Peyer's patch (tissue), 4 donors: ENCODE measurements around the gene TRUB2. TPM values are rescaled to one million over a fixed set of nuclear protein-coding genes. Genes with fewer than 3 reads are reported as not detected.

Experiments
- DNase-seq, 3 donors: peaks; one replicate each; pipeline ENCODE4 v3.0.0-alpha.2; 2017 to 2019
- H3K27ac ChIP-seq, 4 donors: fragments of 200-600 bp; sonication (generic); one replicate each; pipeline ENCODE4 v1.5.1; 2016 to 2019
- H3K27me3 ChIP-seq, 2 donors: fragments of 200-600 bp; sonication (generic); one replicate each; pipeline ENCODE4 v1.5.1; 2019
- H3K36me3 ChIP-seq, 3 donors: fragments of 200-600 bp; sonication (generic); one replicate each; pipeline ENCODE4 v1.5.1; 2016 to 2019
- H3K4me1 ChIP-seq, 4 donors: fragments of 200-600 bp; sonication (generic); one replicate each; pipeline ENCODE4 v1.5.1; 2016 to 2019
- H3K4me3 ChIP-seq, 4 donors: fragments of 200-600 bp; sonication (generic); 1 replicate in 3 of 4; 2 replicates in 1 of 4; pipeline ENCODE4 v1.5.1; 2016 to 2019; ENCODE audit warnings: mild to moderate bottlenecking in 1 of 4
- H3K9me3 ChIP-seq, 4 donors: fragments of 200-600 bp; sonication (generic); one replicate each; pipeline ENCODE4 v1.5.1; 2016 to 2019; ENCODE audit warnings: mild to moderate bottlenecking in 1 of 4
- POLR2A ChIP-seq, 2 donors: fragments of 450-650 bp; IDR thresholded peaks; one replicate each; pipeline ENCODE4 v1.5.1; 2017; ENCODE audit warnings: antibody characterized with exemption in 2 of 2, mild to moderate bottlenecking in 2 of 2, moderate library complexity in 2 of 2
- total RNA-seq, 4 donors: library from RNA; depleted of rRNA; stranded (reverse); fragments of >200 nt; gene quantifications; one replicate each; pipeline ENCODE4 v1.1.0, GENCODE V29; 2016
- TF ChIP-seq, protein P1 (sequence below), 6 experiments: fragments of 450-650 bp in 4 of 6; fragments of 200-600 bp in 2 of 6; sonication (generic) in 1 of 6; IDR thresholded peaks; one replicate each; pipeline ENCODE4 v1.5.1; 2017 to 2019; ENCODE audit warnings: antibody characterized with exemption in 6 of 6, mild to moderate bottlenecking in 3 of 6, moderate library complexity in 1 of 6

The TRUB2 gene
- total RNA-seq, 4 donors from 2014 or later = 11.7 to 42.9 (median 17.4) TPM

DNA sequence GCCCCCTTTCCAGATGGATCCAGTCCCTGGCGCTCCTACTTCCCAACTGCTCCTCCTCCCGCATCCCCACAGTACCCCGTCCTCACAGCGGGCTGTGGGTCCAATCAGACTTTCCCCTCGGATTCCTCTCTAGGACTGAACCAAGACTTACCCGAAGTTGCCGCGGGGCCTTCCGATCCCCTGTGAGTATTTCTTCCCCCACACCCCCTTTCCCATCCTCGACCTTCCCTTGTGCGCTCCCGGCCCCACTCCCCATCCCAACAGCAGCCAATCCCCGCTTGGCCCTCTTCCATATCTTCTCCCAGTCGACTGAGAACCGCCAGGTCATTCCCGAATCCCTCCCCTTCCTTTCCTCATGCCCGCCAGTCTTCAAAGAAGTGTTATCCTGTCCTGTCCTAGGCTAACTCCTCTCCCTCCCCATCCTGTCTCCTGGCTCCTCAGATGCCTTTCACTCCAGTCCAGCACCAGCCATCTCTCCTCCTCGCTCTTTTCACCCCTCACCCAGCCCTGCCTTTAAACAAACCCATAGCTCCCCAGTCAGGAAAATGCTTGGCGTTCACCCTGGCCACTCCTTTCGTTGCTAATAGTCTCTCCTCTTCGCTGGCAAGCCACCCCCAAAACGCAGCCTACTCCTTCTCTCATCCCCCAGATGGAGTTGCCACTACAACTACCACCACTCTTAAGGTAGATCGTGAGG lies 45.5 kb downstream of the TRUB2 start:
- Histone ChIP-seq H3K4me3 (peak overlapping the region; percentile 75 to 94 (median 84)), H3K4me1 (peaks cover 0 to 26% (median 5%) of the 10 kb centered on the region in 4 donors), H3K9me3 (no peaks in the 10 kb centered on the region), H3K36me3 (peaks cover 0 to 16% (median 0%) of the 10 kb centered on the region in 3 donors), H3K27me3 (no peaks in the 10 kb centered on the region), H3K27ac (peak overlapping the region; percentile 77 to 94 (median 83))
- peak in 1 of 3 donors; percentile 56 for DNase-seq
- TF ChIP-seq, protein P1, sequence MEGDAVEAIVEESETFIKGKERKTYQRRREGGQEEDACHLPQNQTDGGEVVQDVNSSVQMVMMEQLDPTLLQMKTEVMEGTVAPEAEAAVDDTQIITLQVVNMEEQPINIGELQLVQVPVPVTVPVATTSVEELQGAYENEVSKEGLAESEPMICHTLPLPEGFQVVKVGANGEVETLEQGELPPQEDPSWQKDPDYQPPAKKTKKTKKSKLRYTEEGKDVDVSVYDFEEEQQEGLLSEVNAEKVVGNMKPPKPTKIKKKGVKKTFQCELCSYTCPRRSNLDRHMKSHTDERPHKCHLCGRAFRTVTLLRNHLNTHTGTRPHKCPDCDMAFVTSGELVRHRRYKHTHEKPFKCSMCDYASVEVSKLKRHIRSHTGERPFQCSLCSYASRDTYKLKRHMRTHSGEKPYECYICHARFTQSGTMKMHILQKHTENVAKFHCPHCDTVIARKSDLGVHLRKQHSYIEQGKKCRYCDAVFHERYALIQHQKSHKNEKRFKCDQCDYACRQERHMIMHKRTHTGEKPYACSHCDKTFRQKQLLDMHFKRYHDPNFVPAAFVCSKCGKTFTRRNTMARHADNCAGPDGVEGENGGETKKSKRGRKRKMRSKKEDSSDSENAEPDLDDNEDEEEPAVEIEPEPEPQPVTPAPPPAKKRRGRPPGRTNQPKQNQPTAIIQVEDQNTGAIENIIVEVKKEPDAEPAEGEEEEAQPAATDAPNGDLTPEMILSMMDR (IDR thresholded peaks at IDR 0.05) = no peak
- TF ChIP-seq POLR2A (IDR thresholded peaks at IDR 0.05) = no peak

DNA sequence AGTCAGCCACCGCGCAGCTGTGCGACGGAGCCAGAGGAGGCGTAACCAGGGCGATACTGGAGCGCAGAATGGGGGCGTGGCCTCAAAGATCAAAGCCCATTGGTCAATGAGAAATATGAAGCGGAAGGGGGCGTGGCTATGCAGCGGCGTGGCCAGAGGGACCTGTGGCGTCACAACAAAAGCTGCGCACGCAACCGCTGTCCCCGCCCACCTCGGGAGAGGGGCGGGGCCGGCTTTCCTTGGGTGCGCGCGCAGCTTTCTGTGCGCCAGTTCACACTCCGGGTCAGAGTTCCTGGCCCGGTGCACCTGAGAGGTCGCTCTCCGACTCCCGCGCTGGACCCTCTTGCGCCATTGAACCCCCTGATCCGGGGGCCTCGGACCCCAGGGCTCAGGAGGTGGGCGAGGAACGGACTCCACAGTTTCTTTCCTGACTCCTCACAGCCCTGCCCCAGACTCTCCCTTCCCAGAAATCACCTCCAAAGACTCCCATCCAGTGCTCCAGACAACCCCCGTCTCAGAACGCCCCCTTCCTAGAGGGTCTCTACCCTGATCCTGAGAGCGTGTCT lies 46.2 kb downstream of the TRUB2 start, which contains the start of gene SWI5:
SWI5 (plus strand) TSS at position 269 of the 566 bp plus-strand sequence.
- Histone ChIP-seq H3K4me1 (peaks cover 0 to 26% (median 5%) of the 10 kb centered on the region in 4 donors), H3K36me3 (peaks cover 0 to 22% (median 0%) of the 10 kb centered on the region in 3 donors), H3K9me3 (no peaks in the 10 kb centered on the region), H3K27me3 (no peaks in the 10 kb centered on the region), H3K4me3 (peak within 1 kb of the TSS; percentile 75 to 94 (median 84)), H3K27ac (peak within 1 kb of the TSS; percentile 82 to 94 (median 90))
- DNase-seq = peak in 2 of 3 donors; percentile 100
- peak; percentile 97 to 98 for TF ChIP-seq POLR2A (IDR thresholded peaks at IDR 0.05)
- TF ChIP-seq, protein P1 (IDR thresholded peaks at IDR 0.05) = peak in 1 of 6 experiments; percentile 5

DNA sequence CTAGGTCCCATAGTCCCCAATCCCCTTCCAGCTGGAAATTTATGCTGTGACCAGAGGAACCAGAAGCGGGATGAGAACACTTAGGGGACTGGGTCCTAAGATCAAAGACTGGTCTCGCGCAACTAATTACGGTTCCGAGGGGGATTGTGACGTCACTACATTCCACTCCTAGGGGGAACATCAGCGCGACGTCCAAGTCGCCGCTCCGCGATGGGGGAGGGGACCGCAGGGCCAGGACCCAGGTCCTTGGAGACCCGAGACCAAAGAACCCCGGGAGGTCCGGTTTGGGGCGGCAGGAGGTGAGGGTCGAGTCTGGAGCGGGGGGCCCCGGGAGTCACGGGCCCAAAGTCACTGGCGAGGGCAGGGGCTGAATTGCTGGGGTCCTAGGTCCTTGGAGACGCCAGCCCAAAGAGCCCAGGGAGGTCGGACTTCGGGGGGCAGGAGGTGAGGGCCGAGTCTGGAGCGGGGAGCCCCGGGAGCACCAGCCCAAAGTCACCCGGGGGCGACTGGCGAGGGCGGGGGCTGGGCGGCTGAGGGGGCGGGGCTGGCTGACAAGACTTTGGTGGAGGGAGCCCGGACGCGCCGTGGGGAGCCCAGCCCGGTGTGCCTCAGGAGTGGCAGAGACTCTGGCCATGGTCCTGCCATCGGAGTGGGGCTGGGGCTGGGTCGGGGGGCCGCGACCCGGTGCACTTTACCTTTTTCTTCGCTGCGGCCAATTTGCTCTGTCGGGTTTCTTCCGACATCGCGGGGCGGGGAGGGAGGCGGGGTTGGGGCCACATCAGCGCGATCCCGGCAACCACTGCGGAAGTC lies 46.8 kb downstream of the TRUB2 start, which contains the start of gene GOLGA2:
GOLGA2 (minus strand) TSS at position 810 of the 810 bp plus-strand sequence; CDS start at position 779, 31 bp downstream.
- no peaks in the 10 kb centered on the region for H3K9me3 ChIP-seq
- no peak for TF ChIP-seq POLR2A (IDR thresholded peaks at IDR 0.05)
- TF ChIP-seq, protein P1 (IDR thresholded peaks at IDR 0.05) = no peak
- no peaks in the 10 kb centered on the region for H3K27me3 ChIP-seq
- DNase-seq = peak in 1 of 3 donors; percentile 99
- peak within 1 kb of the TSS; percentile 75 to 94 (median 84) for H3K4me3 ChIP-seq
- H3K4me1 ChIP-seq = peaks cover 0 to 26% (median 5%) of the 10 kb centered on the region in 4 donors
- peak within 1 kb of the TSS; percentile 82 to 94 (median 90) for H3K27ac ChIP-seq
- H3K36me3 ChIP-seq = peaks cover 0 to 27% (median 0%) of the 10 kb centered on the region in 3 donors

DNA sequence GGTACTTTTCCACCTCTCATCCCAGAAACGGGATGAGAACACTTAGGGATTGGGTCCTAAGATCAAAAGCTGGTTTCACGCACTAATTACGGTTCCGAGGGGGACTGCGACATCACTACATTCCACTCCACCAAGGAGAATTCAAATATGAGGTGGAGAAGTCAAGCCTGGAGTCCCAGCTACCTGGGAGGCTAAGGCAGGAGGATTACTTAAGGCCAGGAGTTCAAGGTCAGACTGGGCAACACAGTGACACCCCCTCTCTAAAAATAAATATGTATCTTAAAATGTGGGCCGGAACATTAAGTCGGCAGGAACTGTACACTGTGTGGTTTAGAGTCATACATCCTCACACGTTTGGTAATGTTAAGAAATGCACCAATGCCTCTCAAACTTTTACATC lies 48.0 kb downstream of the TRUB2 start:
- Histone ChIP-seq H3K27me3 (no peaks in the 10 kb centered on the region), H3K4me1 (peaks cover 0 to 26% (median 5%) of the 10 kb centered on the region in 4 donors), H3K27ac (no peak overlapping the region), H3K4me3 (peak overlapping the region in 1 of 4 donors; percentile 75), H3K9me3 (no peaks in the 10 kb centered on the region), H3K36me3 (peaks cover 0 to 27% (median 0%) of the 10 kb centered on the region in 3 donors)
- TF ChIP-seq, protein P1 (IDR thresholded peaks at IDR 0.05) = no peak
- no peak for TF ChIP-seq POLR2A (IDR thresholded peaks at IDR 0.05)
- no peak for DNase-seq

DNA sequence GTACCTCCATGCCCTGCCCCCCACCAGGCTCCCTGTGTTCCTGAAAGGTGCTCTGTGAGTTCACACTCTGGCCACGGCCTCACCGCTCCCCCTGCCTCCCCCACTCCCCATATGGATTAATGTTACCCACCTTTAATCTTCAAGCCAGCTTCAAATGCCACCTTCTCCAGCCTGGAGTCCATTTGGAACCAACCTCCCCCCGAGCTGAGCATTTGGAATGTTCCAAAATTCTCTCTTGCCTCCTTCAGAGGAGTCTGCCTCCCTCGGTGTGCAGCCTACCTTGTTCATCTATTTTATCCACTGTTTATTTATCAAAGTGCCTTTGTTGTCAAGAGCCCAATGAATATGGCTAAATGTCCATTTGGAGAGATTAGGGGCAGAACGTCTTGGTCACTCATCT lies 50.7 kb downstream of the TRUB2 start:
- Histone ChIP-seq H3K9me3 (no peaks in the 10 kb centered on the region), H3K27ac (no peak overlapping the region), H3K4me3 (no peak overlapping the region), H3K27me3 (no peaks in the 10 kb centered on the region), H3K4me1 (peaks cover 0 to 14% (median 3%) of the 10 kb centered on the region in 4 donors), H3K36me3 (peaks cover 0 to 49% (median 0%) of the 10 kb centered on the region in 3 donors)
- TF ChIP-seq, protein P1 (IDR thresholded peaks at IDR 0.05) = no peak
- TF ChIP-seq POLR2A (IDR thresholded peaks at IDR 0.05) = no peak
- DNase-seq = no peak
